Upper lobe of right lung (tissue), 1 donor: ENCODE results near the gene MED15. TPM values are rescaled to one million over a fixed set of nuclear protein-coding genes. Genes with fewer than 3 reads are reported as not detected.

Experiments
- ATAC-seq: fragments of 200-7000 bp; cut with Tn5 transposase; one replicate; pipeline ENCODE4 v1.9.1; 2020; ENCODE audit warnings: mild to moderate bottlenecking, moderate library complexity
- DNase-seq: peaks from one replicate; pipeline ENCODE4 v3.0.0-alpha.2; 2020
- H3K27ac ChIP-seq: fragments of 200-600 bp; one replicate; pipeline ENCODE4 v1.8.0; 2022
- H3K27me3 ChIP-seq: fragments of 200-600 bp; one replicate; pipeline ENCODE4 v1.8.0; 2022; ENCODE audit warnings: mild to moderate bottlenecking
- H3K36me3 ChIP-seq: fragments of 200-600 bp; one replicate; pipeline ENCODE4 v1.8.0; 2022
- H3K4me1 ChIP-seq: fragments of 200-600 bp; one replicate; pipeline ENCODE4 v1.8.0; 2022
- H3K4me3 ChIP-seq: fragments of 200-600 bp; one replicate; pipeline ENCODE4 v1.8.0; 2022; ENCODE audit warnings: mild to moderate bottlenecking
- H3K9me3 ChIP-seq: fragments of 200-600 bp; one replicate; pipeline ENCODE4 v1.8.0; 2022
- intact Hi-C: fragments of 100-400 bp; cut with DNase I; formaldehyde crosslinking; loops from one replicate; pipeline ENCODE4 v1.11.0; 2022
- total RNA-seq: library from RNA; stranded (reverse); fragmentation: NEBNext Ultra II Directional; extraction: Animal tissue kit (Norgen Biotek cat#: 25700); gene quantifications from one replicate; pipeline ENCODE4 v1.2.1, GENCODE V29; 2021
- TF ChIP-seq, protein P1 (sequence below): fragments of 200-600 bp; IDR thresholded peaks from one replicate; pipeline ENCODE4 v1.8.0; 2022; ENCODE audit warnings: antibody characterized with exemption
- donor health status: DM: no; HTN: yes; CAD: no; lungs with severe emphysema.

Gene MED15
- total RNA-seq, 1 donor from 2014 or later = 96.9 TPM

DNA sequence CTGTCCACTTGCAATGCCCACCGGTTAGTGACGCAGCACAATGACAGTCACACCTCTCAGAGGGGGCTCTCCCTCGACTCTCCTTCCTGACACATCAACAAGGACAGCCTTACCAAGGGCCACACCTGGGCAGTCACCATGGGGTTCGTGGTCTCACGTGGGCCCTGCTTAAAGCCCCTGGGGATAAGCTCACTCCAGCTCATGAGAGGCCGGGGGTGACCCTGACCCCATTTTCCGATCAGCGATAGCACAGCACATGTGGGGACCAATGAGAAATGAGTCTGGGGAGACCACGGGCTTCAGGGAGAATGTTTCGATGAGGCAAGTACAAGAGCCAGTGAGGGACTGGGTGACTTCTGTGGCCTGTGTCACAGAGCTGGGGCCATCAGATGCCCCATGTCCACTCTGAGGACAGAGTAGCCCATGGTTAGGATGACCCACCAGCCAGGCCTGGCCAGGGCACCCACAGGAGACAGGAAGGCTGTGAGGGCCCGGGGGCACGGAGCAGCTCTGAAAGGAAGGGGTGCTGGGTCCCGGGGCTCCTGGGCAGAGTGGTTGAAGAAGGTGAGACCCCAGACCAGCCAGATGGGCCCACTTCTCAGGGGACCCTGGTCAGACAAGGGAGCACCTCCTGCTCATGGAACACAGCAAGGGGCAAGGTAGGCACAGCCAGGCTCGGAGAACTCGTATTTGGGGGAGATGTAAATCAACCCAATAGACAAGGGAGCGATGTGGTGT, 128.8 kb downstream of the MED15 start:
- TF ChIP-seq, protein P1, sequence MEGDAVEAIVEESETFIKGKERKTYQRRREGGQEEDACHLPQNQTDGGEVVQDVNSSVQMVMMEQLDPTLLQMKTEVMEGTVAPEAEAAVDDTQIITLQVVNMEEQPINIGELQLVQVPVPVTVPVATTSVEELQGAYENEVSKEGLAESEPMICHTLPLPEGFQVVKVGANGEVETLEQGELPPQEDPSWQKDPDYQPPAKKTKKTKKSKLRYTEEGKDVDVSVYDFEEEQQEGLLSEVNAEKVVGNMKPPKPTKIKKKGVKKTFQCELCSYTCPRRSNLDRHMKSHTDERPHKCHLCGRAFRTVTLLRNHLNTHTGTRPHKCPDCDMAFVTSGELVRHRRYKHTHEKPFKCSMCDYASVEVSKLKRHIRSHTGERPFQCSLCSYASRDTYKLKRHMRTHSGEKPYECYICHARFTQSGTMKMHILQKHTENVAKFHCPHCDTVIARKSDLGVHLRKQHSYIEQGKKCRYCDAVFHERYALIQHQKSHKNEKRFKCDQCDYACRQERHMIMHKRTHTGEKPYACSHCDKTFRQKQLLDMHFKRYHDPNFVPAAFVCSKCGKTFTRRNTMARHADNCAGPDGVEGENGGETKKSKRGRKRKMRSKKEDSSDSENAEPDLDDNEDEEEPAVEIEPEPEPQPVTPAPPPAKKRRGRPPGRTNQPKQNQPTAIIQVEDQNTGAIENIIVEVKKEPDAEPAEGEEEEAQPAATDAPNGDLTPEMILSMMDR = no peak
- Histone ChIP-seq H3K4me3 (no peak overlapping the region), H3K9me3 (no peaks in the 10 kb centered on the region), H3K27me3 (no peaks in the 10 kb centered on the region), H3K36me3 (no peaks in the 10 kb centered on the region), H3K4me1 (no peaks in the 10 kb centered on the region), H3K27ac (no peak overlapping the region)
- intact Hi-C loops = no loop called here
- ATAC-seq (no peak), DNase-seq (peak; percentile 55)

DNA sequence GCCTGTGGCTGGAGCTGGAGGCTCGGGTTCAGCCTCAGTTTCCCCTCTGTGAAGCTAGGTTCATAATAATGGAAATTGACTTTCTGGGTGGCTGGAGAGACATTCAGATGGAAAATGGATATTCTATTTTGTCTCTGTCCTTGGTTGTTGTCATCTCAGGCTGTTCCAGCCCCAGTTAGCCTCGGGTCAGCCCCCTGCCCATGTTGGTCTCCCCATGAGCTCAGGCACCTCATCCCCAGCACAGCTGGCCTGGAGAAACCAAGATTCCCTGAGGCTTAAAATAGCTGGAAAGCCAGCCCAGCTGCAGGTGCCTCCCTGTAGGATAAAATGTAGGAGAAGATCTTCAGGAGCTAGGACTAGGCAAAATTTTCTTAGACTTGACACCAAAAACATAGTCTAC, 129.5 kb downstream of the MED15 start:
- Histone ChIP-seq H3K27me3 (no peaks in the 10 kb centered on the region), H3K9me3 (no peaks in the 10 kb centered on the region), H3K27ac (no peak overlapping the region), H3K36me3 (no peaks in the 10 kb centered on the region), H3K4me3 (no peak overlapping the region), H3K4me1 (no peaks in the 10 kb centered on the region)
- DNase-seq (no peak), ATAC-seq (no peak)
- intact Hi-C loops = no loop called here
- TF ChIP-seq, protein P1 = no peak

Other genes starting within 250 kb of the MED15 start
- gene RTN4R, start 239.3 kb upstream of the MED15 start, total RNA-seq = 9.8 TPM
- gene DGCR6L, start 187.6 kb upstream of the MED15 start, total RNA-seq = 35.8 TPM
- gene ZNF74, start 113.5 kb upstream of the MED15 start, total RNA-seq = 10.7 TPM
- 24.0 TPM for gene SCARF2, start 69.8 kb upstream of the MED15 start, total RNA-seq
- 23.3 TPM for gene KLHL22, start 11.8 kb upstream of the MED15 start, total RNA-seq